Activated CD4-positive, alpha-beta T cell treated with anti-CD3 and anti-CD28 coated beads, Interleukin-2, amount 10 ng/mL, durations not matched to agents 7 days and 5 days (primary cell): Measurements from ENCODE around the gene OR52M1. TPM values are rescaled to one million over a fixed set of nuclear protein-coding genes. Genes with fewer than 3 reads are reported as not detected.
"Not testable (repeated sequence)": the region's sequence is repeated elsewhere in the genome, so short reads cannot be mapped to it uniquely, and the experiment has no call there.

Experiments
- CTCF ChIA-PET: fragments of 350-600 bp; sonication (Branson Sonifier 250); formaldehyde crosslinking; loops from one replicate; lab custom pipeline; 2021; ENCODE audit warnings: antibody characterized with exemption; lab: Charles Lee
- POLR2A ChIA-PET: fragments of 350-600 bp; sonication (Branson Sonifier 250); formaldehyde crosslinking; loops from one replicate; lab custom pipeline; 2021; ENCODE audit warnings: antibody characterized with exemption; lab: Charles Lee
- DNase-seq: peaks from one replicate; pipeline ENCODE4 v3.0.0-alpha.2; 2020
- H3K27ac Mint-ChIP-seq: one replicate; pipeline ENCODE4 v1.8.0; 2021; ENCODE audit warnings: mild to moderate bottlenecking, moderate library complexity, mixed read lengths
- H3K27me3 Mint-ChIP-seq: one replicate; pipeline ENCODE4 v1.8.0; 2021; ENCODE audit warnings: mixed read lengths
- H3K36me3 Mint-ChIP-seq: one replicate; pipeline ENCODE4 v1.8.0; 2021; ENCODE audit warnings: low read depth, mixed read lengths
- H3K4me1 Mint-ChIP-seq: one replicate; pipeline ENCODE4 v1.8.0; 2021; ENCODE audit warnings: mixed read lengths
- H3K4me3 Mint-ChIP-seq: one replicate; pipeline ENCODE4 v1.8.0; 2021; ENCODE audit warnings: mild to moderate bottlenecking, moderate library complexity, mixed read lengths
- H3K9me3 Mint-ChIP-seq: one replicate; pipeline ENCODE4 v1.8.0; 2021; ENCODE audit warnings: mixed read lengths
- total RNA-seq, 2 experiments: library from RNA; stranded (reverse); gene quantifications; one replicate each; pipeline ENCODE4 v1.2.3, GENCODE V29; 2021

OR52M1 gene, protein sequence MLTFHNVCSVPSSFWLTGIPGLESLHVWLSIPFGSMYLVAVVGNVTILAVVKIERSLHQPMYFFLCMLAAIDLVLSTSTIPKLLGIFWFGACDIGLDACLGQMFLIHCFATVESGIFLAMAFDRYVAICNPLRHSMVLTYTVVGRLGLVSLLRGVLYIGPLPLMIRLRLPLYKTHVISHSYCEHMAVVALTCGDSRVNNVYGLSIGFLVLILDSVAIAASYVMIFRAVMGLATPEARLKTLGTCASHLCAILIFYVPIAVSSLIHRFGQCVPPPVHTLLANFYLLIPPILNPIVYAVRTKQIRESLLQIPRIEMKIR
- not detected for total RNA-seq

- H3K9me3 Mint-ChIP-seq = no peaks in the 10 kb centered on the region
- CTCF ChIA-PET = interaction anchor here (1.1 to 1.2 kb wide), 2 partner anchors 357 to 359 kb away, joined by 3 to 5 read pairs; no protein-coding TSS in a partner anchor
- POLR2A ChIA-PET = no interaction called here
These were observed at the start of gene OR52M1 for GRCh38 chr11:4544891-4545290. Gene OR52M1 (plus strand): TSS chr11:4545191. CDS start chr11:4545191, 0 bp downstream.

GRCh38 chr11:4495487-4495886 is 49.5 kb upstream of the OR52M1 start:
- Mint-ChIP-seq H3K27ac (no peak overlapping the region), H3K9me3 (no peaks in the 10 kb centered on the region), H3K27me3 (peaks cover 15% of the 10 kb centered on the region), H3K36me3 (no peaks in the 10 kb centered on the region), H3K4me3 (no peak overlapping the region), H3K4me1 (peaks cover 5% of the 10 kb centered on the region)
- DNase-seq = no peak
- ChIA-PET POLR2A (no interaction called here), CTCF (no interaction called here)

More at GRCh38 chr11:4544891-4545290, at the start of gene OR52M1:
- peaks cover 13% of the 10 kb centered on the region for H3K27me3 Mint-ChIP-seq
- no peak within 1 kb of the TSS for H3K4me3 Mint-ChIP-seq
- no peak for DNase-seq
- no peaks in the 10 kb centered on the region for H3K36me3 Mint-ChIP-seq
- no peak within 1 kb of the TSS for H3K27ac Mint-ChIP-seq
- H3K4me1 Mint-ChIP-seq = no peaks in the 10 kb centered on the region

DNA sequence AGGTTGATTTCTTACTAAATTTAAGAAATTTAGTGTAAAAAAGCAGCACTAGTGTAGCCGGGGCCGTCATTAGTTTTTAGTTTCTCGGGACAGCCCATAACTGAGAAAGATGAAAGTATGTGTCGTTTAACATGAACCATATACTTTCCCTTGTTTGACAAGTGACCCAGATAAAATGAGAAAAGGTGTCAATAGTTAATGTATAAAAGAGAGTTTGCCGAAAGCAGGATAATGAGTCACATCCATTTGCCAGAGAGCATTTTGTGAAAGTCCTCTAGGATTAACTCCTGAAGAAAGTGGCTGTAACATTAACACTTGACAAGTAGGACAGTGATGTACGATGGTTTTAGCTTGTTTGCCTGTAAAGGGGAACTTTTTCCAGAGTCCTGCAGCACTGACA is 49.0 kb upstream of the OR52M1 start:
- H3K4me3 Mint-ChIP-seq = no peak overlapping the region
- ChIA-PET CTCF (no interaction called here), POLR2A (no interaction called here)
- H3K27me3 Mint-ChIP-seq = peaks cover 17% of the 10 kb centered on the region
- no peak for DNase-seq
- H3K4me1 Mint-ChIP-seq = peaks cover 5% of the 10 kb centered on the region
- H3K27ac Mint-ChIP-seq = no peak overlapping the region
- no peaks in the 10 kb centered on the region for H3K36me3 Mint-ChIP-seq
- H3K9me3 Mint-ChIP-seq = no peaks in the 10 kb centered on the region

- Mint-ChIP-seq H3K36me3 (no peaks in the 10 kb centered on the region), H3K27me3 (peaks cover 17% of the 10 kb centered on the region), H3K4me1 (peaks cover 5% of the 10 kb centered on the region), H3K9me3 (no peaks in the 10 kb centered on the region), H3K27ac (no peak overlapping the region), H3K4me3 (no peak overlapping the region)
- no peak for DNase-seq
- ChIA-PET CTCF (no interaction called here), POLR2A (no interaction called here)
These were observed 48.3 kb upstream of the OR52M1 start for GRCh38 chr11:4496557-4497248.

DNA sequence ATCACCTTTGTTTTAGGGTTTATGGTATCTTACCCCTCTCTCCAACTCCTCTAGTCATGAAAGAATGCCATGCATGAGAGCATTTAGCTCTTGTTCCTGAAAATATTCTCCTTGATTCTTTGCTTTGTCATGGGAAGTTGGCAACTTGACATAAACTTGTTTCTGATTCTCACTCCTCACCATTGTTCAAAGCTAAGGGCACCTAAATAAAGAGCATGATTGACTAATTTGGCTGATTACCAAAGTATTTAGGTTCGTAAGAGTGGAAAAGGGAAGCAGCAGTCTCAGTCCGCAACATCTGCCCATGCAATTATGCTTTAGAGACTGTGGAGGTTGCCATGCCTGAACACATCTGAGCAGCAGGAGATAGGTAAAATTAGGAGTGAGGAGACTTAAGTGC is 36.1 kb upstream of the OR52M1 start:
- ChIA-PET POLR2A (no interaction called here), CTCF (no interaction called here)

DNA sequence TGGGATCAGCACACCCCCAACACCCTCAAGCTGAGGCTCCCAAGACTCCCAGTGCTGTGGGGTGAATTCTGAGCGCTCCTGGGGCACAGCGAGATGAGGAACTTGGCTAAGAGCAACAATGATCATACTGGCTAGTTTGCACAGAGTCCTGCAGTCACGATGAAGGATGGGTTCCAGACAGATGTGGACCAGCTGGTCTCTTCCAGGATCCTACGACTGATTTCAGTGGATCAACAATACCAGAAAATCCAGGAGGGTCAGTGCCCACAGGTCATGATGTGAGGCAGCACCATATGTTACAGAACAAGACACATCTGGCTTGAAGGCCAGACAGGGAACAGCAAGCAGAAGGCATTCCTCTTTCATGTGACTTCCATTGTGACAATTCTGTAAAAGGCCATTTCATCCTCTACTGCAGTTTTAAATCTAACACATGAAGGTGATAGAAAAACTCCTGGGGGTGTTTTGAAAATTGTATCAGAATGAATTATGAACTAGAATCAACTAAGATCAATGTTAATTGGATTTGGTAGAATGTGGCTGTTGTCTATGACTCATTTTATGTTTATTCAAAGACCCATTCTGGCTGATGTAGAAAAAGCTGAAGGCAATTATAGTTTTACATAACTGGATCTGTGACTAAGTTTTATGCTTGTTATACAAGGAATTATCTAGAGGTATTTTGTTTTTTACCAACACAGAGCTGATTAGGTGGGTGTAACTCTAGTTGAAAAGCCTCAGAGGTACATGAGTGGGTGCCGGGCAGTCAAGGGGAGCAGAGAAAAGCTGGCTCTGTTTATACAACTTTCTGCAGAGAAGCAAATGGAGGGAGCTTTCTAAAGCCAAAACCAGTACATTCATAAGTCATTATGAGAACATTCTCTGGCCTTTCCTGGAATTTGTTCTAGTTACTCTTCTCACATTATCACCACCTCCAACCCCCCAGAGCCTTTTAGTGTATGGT is 33.4 kb upstream of the OR52M1 start:
- Mint-ChIP-seq H3K9me3 (no peaks in the 10 kb centered on the region), H3K36me3 (no peaks in the 10 kb centered on the region), H3K27me3 (peaks cover 13% of the 10 kb centered on the region), H3K27ac (no peak overlapping the region), H3K4me3 (no peak overlapping the region), H3K4me1 (no peaks in the 10 kb centered on the region)
- CTCF ChIA-PET = no interaction called here
- POLR2A ChIA-PET = no interaction called here
- no peak for DNase-seq

More for the DNA sequence above, 36.1 kb upstream of the OR52M1 start:
- Mint-ChIP-seq H3K4me1 (no peaks in the 10 kb centered on the region), H3K27me3 (peaks cover 13% of the 10 kb centered on the region), H3K27ac (no peak overlapping the region), H3K9me3 (no peaks in the 10 kb centered on the region), H3K4me3 (no peak overlapping the region), H3K36me3 (no peaks in the 10 kb centered on the region)
- no peak for DNase-seq

DNA sequence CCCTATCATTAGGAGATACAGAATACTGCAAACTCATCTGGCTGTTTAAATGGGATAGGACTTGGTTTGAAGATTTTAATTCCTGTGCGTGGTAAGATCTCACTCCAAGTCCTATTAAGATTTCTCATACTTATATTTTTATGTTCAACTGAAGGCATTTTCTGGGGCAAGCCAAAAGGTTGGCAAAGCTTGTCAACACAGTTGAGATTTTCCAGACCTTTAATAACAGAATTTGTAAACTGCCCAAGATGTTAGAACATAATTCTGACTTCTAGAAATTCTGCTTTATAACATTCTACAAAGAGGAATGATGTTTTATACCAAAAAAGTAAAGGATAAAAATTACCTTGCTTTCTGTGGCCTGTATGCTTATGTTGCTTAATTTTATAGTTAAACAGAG is 30.8 kb upstream of the OR52M1 start:
- ChIA-PET POLR2A (no interaction called here), CTCF (no interaction called here)
- no peak for DNase-seq
- no peaks in the 10 kb centered on the region for H3K4me1 Mint-ChIP-seq
- H3K4me3 Mint-ChIP-seq = no peak overlapping the region
- no peaks in the 10 kb centered on the region for H3K27me3 Mint-ChIP-seq
- no peaks in the 10 kb centered on the region for H3K9me3 Mint-ChIP-seq
- no peaks in the 10 kb centered on the region for H3K36me3 Mint-ChIP-seq
- H3K27ac Mint-ChIP-seq = no peak overlapping the region

- Mint-ChIP-seq H3K27ac (no peak overlapping the region), H3K4me1 (peaks cover 4% of the 10 kb centered on the region), H3K36me3 (no peaks in the 10 kb centered on the region), H3K9me3 (no peaks in the 10 kb centered on the region), H3K4me3 (no peak overlapping the region), H3K27me3 (peaks cover 9% of the 10 kb centered on the region)
- ChIA-PET POLR2A (no interaction called here), CTCF (interaction anchor here (0.7 kb wide), 1 partner anchor 1676 kb away, joined by 3 read pairs; no protein-coding TSS in a partner anchor)
- DNase-seq = peak; percentile 8
These were observed 22.7 kb upstream of the OR52M1 start for GRCh38 chr11:4522339-4522738.

- ChIA-PET CTCF (no interaction called here), POLR2A (no interaction called here)
- Mint-ChIP-seq H3K27ac (no peak overlapping the region), H3K27me3 (peaks cover 9% of the 10 kb centered on the region), H3K36me3 (no peaks in the 10 kb centered on the region), H3K4me3 (no peak overlapping the region), H3K9me3 (no peaks in the 10 kb centered on the region), H3K4me1 (peaks cover 4% of the 10 kb centered on the region)
- no peak for DNase-seq
These were observed 22.2 kb upstream of the OR52M1 start for GRCh38 chr11:4522752-4523151.

DNA sequence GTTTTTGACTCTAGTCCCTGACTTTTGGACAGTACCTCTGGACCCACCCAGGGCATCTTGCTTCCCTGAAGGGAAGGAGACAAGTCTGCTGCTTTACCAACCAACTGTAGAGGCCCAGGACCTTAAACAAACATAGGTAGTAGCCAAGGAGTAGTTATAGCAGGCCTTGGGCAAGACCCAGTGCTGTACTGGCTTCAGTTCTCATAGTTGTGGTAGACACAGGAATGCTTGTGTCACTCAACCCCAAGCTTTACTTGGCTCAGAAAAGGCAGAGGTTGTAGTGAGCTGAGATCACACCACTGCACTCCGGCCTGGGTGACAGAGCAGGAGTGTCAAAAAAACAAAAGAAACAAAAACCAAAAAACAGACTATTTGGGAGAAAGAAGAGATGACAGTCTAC is 21.3 kb upstream of the OR52M1 start:
- Mint-ChIP-seq H3K4me1 (peaks cover 4% of the 10 kb centered on the region), H3K36me3 (no peaks in the 10 kb centered on the region), H3K27me3 (peaks cover 16% of the 10 kb centered on the region), H3K4me3 (no peak overlapping the region), H3K27ac (no peak overlapping the region), H3K9me3 (no peaks in the 10 kb centered on the region)
- POLR2A ChIA-PET = no interaction called here
- no peak for DNase-seq
- CTCF ChIA-PET = no interaction called here

DNA sequence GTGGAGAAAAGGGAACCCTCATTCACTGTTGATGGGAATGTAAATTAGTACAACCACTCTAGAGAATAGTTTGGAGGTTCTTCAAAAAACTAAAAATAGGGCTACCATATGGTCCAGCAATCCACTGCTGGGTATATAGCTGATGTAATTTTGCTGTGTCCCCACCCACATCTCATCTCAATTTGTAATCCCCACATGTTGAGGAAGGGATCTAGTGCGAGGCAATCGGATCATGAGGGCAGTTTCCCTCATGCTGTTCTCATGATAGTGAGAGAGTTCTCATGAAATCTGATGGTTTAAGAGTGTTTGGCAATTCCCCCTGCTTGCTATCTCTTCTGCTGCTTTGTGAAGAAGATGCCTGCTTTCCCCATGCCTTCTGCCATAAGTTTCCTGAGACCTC is 17.1 kb upstream of the OR52M1 start:
- no peaks in the 10 kb centered on the region for H3K9me3 Mint-ChIP-seq
- DNase-seq = no peak
- no peaks in the 10 kb centered on the region for H3K36me3 Mint-ChIP-seq
- H3K27me3 Mint-ChIP-seq = peaks cover 21% of the 10 kb centered on the region
- no peaks in the 10 kb centered on the region for H3K4me1 Mint-ChIP-seq
- no peak overlapping the region for H3K27ac Mint-ChIP-seq
- POLR2A ChIA-PET = no interaction called here
- CTCF ChIA-PET = no interaction called here
- H3K4me3 Mint-ChIP-seq = no peak overlapping the region

- H3K4me3 Mint-ChIP-seq, POLR2A ChIA-PET, H3K9me3 Mint-ChIP-seq, DNase-seq, H3K4me1 Mint-ChIP-seq, H3K27ac Mint-ChIP-seq, H3K36me3 Mint-ChIP-seq: not testable (repeated sequence)
- H3K27me3 Mint-ChIP-seq = peaks cover 20% of the 10 kb centered on the region
- CTCF ChIA-PET = interaction anchor here (1.3 kb wide), 1 partner anchor 15 kb away, joined by 4 read pairs; no protein-coding TSS in a partner anchor
These were observed 13.3 kb upstream of the OR52M1 start for GRCh38 chr11:4531686-4532085.
